Amniotic epithelial cell (primary cell): ENCODE results near the gene FBXO10.
"Not testable (repeated sequence)": the region's sequence is repeated elsewhere in the genome, so short reads cannot be mapped to it uniquely, and the experiment has no call there.

Experiments used
- DNase-seq: peaks from one replicate; pipeline ENCODE4 v3.0.0-alpha.2; 2010; ENCODE audit warnings: low read depth

Gene FBXO10

DNA sequence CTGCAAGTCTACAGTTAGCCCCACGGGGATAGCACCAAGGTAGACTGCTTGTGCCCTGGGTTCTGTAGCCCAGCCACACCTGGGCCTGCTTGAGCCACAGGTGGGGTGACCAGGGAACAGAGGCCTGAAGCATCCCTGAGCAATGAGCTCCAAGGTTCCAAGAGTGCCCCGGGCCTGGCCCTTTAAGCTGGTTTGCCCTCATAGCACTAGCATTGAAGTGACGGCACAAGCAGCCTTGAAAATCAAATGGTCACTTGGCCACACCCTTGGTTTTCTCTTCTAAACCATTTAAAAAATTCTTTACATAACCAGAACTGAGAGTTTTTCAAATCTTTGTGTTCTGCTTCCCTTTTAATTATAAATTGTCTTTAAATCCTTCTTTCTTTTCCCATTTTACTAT, 24.7 kb downstream of the FBXO10 start:
- no peak for DNase-seq

DNA sequence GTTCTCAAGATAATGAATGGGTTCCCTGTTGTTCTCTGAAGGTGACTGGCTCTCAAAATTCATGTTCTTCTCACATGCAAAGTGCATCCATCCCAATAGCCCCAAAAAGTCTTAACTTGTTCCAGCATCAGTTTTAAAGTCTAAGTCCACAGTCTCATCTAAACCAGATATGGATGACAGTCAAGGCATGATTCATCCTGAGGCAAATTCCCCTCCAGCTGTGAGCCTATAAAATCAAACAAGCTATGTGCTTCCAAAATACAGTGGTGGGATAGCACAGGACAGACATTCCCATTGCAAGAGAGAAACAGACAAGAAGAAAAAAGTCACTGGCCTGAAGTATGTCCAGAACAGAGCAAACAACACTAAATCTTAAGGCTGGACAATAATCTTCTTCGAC, 25.4 kb downstream of the FBXO10 start:
- no peak for DNase-seq

DNA sequence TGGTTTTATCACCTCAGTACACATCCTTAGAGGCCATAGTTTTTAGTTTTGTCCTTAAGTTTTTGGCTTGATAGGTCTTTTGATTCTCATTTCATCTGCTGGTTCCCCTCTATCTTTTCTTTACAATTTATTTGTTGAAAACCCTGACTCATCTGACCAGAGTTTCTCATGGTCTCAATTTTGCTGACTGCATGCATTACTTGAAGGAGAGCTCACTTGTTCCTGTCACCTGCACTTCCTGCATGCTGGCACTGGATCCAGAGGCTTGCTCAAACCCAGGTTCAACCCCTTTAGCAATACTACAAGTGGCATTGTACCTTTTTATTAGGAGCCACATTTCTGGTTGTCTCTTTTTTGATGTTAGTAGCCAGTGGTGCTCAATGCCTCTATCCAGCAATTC, 26.7 kb downstream of the FBXO10 start:
- DNase-seq = peak; percentile 12

DNA sequence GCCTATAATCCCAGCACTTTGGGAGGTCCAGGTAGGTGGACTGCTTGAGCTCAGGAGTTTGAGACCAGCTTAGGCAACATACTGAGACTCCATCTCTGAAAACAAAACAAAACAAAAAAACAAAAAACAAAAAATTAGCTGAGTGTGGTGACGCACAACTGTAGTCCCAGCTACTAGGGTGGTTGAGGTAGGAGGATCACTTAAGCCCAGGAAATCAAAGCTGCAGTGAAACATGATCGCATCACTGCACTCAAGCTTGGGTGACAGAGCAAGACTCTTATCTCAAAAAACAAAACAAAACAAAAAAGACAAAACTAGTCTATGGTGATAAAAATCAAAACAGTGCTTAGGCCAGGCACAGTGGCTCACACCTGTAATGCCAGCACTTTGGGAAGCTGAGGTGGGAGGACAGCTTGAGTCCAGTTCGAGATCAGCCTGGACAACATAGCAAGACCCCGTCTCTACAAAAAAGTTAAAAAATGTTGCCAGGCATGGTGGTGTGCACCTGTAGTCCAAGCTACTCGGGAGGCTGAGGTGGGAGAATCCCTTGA, 28.8 kb downstream of the FBXO10 start:
- no peak for DNase-seq

DNA sequence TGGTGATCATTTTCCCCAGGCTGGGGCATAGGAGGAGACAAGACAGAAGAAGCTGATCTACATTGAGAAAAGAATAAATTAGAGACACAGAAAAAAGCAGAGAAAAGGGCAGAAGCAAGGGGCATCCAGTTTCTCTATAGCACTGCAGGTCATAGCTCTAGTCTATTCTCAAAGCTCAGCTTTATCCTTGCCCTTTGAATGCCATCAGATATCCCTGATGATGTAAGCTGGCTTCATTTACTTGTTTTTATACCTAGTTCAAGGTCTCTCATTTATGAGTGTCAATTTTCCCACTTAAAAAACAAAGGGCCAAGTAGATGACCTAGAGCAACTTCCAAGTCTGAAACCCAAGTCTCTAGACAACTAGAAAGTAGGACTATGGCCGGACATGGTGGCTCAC, 32.7 kb downstream of the FBXO10 start:
- DNase-seq = no peak

DNA sequence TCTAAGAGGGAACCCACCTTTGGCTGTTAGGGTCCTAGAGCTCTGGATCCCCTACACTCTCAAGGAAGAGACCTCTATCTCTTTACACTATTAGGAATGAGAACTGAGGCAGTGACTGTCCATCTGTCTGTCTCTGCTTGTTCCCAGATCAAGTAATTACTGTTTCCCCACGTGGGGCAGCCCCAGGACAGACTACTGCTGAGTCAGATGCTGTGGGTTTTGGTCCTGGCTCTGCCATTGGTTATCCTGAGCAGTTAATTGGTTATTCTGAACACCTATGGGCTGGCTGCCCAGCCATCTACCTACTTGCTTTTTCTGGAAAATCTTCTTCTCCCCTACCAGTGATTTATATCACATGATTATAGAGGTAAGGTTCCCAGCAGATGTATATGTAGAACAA, 33.3 kb downstream of the FBXO10 start:
- DNase-seq = peak; percentile 26

DNA sequence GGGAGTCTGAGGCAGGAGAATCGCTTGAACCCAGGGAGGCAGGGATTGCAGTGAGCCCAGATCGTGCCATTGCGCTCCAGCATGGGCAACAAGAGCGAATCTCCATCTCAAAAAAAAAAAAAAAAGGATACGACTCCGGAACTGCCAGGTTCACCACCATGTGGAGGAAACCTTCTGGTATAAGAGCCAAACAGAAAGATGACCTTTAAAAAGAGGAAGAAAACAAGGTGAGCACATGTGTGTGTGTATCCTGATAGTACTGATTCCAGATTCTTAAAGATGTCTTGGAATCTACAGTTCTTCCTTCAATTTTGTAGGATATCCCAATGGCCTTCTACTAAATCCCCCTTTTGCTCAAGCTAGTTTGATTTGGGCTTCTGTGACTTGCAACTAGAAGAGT, 33.7 kb downstream of the FBXO10 start:
- DNase-seq = no peak

DNA sequence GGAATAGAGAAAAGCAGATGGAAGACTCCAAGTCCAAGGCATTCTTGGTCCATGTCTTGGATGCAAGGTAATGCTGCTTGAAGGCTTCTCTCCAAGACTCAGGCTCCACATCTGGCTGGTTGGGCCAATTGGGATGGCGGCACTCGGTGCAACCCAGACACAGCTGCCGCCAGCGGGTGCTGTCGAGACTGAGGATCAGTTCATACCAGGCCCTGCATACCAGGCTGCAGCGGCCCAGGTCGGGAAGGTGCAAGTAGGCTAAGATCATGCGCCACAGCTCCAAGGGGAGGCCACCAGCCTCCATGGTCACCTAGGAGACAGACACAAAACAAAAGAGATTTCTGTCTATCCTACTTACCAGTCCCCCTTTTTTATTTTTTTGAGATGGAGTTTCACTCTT, 34.7 kb downstream of the FBXO10 start:
- DNase-seq = no peak

DNA sequence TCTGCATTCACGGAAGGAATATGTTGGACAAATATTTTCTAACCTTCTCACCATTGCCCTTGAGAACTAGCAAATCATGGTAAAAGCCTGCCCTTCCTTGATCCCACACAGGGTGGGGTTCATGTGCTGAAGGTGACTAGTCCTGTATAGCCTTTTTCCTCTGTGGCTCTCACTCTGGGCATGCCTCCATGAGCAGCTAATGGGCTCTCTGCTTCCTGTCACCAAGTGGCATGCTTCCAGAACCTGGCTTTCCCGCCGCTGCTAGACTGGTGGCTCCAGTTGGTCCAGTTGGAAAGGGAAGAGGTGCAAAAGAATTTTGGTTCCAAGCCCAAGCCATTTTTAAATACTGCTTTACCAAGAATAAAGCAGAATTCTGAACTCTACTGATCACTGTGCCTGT, 35.5 kb downstream of the FBXO10 start:
- DNase-seq = no peak

DNA sequence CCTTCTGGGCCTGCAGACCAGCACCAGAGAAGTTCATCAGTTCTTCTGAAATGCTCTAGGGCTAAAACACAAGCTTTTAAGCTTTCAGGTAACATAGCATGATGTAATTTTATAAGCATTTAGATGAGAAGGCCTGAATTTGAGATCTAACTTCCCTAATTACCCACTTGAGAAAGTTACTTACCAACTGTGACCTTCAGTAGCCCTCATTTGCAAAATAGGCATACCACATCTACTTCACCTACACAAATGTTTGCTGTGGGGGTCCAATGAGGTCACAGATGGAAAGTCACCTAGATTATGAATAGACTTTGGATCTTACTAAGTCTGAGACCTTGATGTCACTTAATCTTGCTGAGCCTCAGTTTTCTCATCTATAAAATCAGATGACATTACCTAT, 36.5 kb downstream of the FBXO10 start:
- DNase-seq = no peak

DNA sequence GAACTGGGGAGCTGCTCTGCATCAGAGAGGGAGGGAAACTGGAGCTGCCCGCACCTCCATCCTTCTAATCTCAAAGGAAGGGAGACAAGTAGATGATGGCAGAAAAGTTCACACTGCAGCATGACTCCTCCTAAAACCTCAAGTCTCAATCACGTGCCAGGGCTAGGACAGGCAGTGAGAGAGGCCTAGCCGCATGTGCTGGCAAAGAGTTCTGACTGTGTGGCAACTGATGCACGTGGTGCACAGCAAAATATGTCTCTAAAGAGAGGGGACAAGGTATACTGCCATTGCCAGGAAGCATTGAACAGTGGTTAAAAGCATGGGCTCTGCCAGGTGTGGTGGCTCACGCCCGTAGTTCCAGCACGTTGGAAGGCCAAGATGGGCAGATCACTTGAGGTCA, 38.1 kb downstream of the FBXO10 start:
- no peak for DNase-seq

DNA sequence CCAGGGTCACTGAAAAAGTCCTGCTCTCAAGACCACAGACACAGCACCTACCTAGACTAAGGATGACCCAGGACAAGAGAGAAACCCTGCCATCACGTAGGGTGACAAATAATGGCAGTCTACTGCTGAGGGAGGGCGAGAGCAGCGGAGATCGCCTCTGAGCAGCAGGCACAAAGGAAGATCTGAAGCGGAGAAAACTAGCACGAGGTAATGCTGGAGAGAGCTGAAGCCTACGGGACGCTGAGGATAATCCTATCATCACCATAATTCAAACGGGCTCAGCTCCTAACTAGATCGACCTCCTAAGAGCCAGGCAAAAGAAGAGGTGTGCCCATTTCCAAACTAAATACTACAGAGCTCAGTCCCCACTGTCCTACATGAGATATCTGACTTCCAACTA, 41.3 kb downstream of the FBXO10 start:
- no peak for DNase-seq

DNA sequence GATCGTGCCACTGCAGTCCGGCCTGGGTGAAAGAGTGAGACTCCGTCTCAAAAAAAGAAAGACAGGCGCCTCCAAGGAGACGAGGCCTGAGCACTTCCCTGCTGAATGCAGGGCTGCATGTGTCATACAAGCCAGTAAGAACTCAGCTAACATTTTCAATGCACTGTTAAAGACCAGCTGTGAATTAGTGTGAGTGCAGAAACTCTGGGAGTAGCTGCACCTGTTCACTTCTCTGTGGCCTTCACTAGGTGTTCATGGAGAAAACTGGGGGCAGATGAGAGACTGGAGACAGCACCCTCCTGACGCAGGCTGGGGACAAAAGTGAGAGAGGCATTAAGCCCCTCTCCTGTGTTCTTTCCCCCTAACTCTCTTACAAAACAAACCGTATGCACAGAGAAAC, 41.8 kb downstream of the FBXO10 start:
- DNase-seq = no peak

DNA sequence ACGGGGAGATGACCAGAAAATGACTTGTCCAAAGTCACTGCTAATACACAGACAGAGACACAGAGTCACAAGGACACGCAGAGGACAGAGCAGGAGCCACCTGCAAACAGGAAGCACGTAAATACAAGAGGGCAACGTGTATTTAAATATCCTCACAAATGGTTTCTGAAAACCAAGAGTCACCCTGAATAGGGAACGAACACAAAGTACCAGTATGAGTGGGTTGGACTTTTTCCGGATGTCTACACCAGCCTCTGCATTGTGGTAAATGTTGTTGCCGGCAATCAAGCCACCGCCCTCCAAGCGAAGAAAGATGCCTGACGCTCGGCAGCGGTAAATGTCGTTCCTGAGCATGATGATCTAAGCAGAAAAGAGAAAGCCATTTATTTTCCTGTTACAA, 44.5 kb downstream of the FBXO10 start:
- no peak for DNase-seq

DNA sequence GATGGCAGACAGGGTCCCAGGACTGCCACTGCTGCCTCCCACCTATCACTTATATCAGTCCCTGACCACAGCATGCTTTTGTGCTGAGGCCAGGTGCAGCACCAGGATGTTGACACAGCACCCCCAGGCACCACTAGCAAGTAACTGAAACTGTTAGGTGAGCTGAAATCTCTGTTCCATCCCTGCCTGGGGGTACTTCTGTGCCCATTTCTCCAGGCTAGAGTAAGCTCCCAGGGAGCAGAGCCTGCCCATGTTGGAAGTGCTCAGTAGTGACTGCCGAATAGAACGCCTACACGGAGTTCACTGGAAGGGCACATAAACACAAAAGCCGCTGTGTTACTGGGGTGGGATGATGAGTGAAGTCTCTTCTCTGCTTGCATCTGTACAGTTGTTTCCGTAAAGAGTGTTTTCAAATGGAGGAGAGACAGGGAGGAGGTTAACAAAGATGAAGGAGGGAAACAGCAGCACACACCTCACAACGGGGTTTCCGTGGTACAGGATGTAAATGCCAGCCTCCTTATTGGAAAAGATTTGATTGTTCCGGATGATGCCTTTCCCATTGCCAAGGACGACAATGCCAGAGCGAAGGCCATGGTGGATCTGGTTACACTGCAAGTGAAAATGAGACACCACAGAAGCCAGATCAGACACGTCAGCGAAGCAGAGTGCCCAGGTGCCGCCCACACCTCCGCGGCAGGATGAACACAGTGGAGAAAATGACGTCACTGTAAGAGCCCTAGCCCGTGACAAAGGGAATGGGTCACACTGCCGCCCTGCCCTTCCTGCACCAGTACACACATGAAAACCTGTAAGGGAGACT, 47.3 kb downstream of the FBXO10 start:
- DNase-seq = no peak

DNA sequence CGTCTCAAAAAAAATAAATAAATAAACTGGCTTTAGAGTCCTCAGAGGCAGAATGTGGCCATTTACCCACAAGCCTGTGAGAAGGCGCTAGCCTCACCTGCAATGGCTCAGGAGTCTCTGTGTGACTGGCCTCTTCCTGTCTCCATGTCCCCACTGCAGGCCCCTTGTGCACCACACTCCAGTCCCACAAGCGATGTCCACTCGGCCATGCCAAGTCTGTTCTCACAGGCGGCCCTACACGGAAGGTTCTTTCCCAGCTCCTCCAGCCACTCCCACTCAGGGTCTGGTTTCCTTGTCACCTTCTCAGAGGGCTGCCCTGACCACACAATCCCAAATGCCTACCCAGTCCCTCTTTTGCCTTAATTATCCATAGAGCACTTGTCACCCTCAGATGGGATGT, 52.3 kb downstream of the FBXO10 start:
- DNase-seq = no peak

DNA sequence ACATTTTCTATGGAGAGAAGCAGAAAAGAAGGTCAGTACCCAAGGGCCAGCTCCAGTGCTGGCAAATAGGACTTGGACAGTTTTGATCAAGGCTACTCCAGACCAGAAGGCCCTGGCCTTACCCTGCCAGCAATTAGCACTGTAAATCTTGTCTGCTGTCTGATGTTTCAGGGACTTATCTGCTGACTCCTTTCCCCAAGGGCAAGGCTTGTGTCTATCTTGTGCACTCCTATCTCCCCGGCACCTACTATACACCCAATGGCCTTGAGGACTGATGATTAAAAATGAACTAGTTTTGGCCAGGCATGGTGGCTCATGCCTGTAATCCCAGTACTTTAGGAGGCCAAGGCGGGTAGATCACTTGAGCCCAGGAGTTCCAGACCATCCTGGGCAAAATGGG, 53.2 kb downstream of the FBXO10 start:
- no peak for DNase-seq

DNA sequence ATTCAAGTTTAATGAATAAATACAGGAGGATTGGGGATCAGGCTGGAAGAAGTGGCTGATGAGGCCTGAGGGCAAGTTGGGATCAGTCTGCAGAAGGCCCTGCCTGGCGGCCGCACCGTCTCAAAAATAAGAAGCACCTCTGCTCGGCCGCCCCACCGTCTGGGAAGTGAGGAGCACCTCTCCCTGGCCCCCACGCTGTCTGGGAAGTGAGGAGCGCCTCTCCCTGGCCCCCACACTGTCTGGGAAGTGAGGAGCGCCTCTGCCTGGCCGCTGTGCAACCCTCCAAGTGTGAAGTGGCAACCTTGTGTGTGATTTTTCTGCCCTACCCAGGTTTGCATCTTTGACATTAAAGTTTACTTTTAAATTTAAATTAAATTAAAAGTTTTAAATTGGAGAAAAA, 55.1 kb downstream of the FBXO10 start:
- DNase-seq = no peak

DNA sequence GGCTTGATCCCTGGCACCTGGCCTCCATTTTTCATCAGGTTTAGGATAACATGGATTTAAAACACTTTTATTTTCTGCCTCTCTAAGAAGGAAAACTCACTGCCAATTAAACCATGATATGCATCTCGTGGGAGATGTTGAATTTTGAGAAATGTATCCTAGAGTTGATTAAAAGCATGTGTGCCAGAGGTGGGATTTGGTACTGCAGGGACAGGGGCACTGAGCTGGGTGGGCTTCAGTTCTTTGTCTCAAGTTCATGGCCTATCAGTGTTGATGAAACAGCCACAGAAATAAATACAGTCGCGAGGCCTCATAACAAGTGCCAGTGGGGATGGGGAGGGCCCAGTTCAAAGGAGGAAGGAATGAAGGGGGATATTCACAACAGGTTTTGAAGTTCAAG, 55.5 kb downstream of the FBXO10 start:
- no peak for DNase-seq

DNA sequence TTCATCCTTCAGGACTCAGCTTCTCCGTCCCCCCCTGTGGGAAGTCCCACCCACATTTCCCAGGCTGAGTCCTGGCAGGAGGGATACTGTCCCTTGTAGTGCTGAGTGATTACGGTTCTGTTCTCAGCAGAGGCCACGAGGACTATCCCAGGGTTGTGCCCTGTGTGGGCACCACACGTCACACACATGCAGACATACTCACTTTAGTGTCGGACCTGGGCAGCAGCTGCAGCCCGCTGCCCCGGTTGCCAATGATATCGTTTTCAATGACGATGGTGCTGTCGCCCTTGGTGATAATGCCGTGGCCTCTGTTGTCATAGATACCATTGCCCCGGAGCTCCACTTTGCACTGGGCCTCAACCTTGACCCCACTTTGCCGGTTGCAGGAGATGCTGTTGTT, 58.3 kb downstream of the FBXO10 start:
- no peak for DNase-seq

DNA sequence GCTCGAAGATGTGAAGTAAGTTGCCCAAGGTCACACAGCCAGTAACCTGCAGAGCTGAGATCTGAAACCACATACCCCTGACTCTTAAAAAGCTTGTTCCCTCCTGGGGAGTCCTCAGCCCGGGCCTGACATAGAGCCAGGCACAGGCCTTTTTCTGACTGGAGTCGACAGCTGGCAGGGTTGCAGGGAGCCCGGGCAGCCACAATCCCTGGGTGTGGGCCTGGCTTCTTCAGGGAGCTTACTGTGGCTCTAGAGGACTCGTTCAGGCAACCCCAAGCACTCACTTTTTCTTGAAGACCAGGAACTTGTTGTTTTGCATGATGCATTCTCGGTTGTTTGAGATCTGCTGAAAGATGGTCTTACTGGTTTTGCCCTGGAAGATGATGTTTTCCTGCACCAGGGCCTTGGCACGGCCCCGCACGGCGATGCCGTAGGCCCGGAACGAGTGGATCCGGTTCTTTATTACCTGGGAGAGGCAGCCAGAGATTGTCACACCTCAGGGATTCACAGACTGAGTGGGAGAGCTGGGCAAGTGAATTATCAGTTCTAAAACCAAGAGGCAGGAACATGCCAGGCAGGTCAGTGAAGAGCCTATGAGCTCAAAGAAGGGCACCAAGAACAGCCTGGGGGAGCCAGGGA, 60.4 kb downstream of the FBXO10 start:
- DNase-seq = no peak

DNA sequence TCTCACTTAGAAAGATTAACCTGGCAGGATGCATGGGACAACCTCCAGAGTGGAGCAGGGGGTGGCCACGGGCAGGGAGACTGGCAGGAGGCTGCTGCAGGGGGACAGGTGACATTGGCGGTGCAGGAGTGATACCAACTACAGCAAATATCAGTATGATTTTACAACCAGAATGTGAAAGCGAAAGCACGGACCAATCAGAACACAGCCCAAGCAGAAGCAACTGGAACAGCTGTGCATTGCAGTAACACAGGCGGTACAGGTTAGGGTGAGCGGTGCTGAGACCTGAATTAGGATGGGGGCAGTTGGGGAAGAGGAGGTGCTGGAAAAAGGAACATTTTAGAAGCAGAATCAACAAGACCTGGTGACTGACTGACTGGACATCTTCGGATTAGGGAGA, 61.2 kb downstream of the FBXO10 start:
- no peak for DNase-seq

DNA sequence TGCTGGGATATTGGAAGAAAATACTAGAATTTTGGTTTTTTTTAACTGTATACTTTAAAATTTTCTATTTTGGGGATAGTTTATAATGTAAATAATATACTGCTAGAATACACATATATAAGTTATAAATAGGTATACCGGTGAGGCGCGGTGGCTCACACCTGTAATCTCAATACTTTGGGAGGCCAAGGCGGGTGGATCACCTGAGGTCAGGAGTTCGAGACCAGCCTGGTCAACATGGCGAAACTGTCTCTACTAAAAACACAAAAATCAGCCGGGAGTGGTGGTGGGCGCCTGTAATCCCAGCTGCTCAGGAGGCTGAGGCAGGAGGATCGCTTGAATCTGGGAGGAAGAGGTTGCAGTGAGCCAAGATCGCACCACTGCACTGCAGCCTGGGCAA, 61.8 kb downstream of the FBXO10 start:
- not testable (repeated sequence) for DNase-seq

DNA sequence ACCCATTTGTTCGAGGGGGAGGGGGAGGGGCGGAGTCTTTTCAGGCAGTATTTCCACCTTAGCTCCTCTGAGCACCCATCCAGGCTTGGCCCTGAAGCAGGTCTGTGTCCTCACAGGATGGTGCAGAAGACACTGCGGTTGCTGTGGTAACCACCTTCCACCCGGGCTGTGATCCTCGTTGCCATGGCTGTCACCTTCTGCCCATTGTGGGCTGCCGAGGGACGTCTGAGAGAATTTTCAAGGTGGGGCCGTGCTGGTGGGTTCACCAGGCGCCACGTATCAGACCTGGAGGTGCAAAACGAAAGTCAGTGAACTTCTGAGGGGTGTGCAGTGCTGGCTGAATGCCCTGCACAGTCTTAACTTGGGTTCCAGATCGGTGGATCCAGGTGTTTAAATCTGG, 63.7 kb downstream of the FBXO10 start:
- no peak for DNase-seq
